ENCODE measurements around the gene PIEZO1.

The PIEZO1 gene

DNA sequence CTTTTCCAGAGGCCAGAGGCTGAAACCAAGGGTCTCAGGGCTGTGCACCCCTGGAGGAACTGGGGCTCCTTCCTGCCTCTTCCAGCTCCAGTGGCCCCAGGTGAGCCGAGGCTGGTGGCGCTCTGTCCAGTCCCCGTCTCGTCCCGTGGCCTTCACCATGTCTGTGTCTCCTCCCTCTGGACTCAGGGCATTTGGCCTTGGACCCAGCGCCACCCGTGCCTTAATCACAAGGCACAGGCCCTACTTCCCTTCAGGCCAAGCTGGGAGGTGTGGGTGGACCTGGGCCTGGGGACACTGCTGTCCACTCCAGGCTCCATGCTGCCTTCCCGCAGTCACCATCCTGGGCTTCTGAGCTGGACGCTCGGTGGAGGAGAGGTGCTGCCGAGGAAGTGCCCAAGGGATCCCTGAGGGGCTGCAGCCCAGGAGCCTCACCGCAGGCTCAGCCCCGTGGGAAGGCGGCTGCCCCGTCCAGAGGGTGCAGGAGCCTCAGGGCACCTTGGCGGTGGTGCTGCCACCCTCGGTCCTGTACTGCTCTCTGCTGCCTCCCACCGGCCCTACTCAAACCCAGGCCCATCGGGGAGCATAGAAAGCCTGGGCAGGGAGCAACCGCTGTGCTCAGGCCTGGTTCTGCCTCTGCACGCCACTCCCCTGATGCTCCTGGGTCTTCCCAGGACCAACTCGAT lies 36.3 kb upstream of the PIEZO1 start:
- H3K4me3 ChIP-seq (ENCODE audit: low read depth, low read length), result no peak overlapping the region
- no peak for DNase-seq (ENCODE audit: low read depth)
- TF ChIP-seq, protein P1, sequence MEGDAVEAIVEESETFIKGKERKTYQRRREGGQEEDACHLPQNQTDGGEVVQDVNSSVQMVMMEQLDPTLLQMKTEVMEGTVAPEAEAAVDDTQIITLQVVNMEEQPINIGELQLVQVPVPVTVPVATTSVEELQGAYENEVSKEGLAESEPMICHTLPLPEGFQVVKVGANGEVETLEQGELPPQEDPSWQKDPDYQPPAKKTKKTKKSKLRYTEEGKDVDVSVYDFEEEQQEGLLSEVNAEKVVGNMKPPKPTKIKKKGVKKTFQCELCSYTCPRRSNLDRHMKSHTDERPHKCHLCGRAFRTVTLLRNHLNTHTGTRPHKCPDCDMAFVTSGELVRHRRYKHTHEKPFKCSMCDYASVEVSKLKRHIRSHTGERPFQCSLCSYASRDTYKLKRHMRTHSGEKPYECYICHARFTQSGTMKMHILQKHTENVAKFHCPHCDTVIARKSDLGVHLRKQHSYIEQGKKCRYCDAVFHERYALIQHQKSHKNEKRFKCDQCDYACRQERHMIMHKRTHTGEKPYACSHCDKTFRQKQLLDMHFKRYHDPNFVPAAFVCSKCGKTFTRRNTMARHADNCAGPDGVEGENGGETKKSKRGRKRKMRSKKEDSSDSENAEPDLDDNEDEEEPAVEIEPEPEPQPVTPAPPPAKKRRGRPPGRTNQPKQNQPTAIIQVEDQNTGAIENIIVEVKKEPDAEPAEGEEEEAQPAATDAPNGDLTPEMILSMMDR (IDR thresholded peaks at IDR 0.05; ENCODE audit: low read depth, low read length, missing control alignments), result no peak

DNA sequence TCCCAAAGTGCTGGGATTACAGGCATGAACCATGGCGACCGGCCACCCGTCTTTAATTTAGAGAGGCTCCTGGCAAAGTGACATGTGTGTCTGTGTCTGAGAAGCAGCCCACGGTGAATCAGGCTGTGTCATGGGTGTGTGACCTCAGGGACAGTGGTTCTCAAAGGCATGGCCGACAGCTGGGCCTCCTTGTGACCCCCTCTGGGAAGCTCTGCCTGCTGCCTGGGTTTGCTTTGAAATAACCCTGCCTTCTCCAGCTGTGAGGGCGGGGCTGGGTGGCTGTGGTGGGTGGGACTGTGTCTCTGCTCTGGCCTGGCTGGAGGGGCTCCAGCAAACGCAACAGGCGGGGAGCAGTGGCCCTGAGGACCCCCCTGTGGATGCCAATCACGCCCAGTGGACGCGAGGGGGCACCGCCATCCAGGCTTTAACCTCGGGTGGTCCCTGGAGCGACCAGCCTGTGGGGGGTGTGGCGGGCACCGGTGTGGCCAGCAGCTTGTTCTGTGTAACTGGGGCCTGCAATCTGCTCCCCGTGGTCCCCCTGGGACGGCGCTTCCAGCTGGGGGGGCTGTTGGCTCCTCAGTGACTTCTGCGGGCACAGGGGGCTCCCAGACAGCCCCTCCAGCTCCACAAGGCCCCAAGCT lies 35.5 kb upstream of the PIEZO1 start:
- TF ChIP-seq, protein P1 (IDR thresholded peaks at IDR 0.05; ENCODE audit: low read depth, low read length, missing control alignments), result no peak
- no peak for DNase-seq (ENCODE audit: low read depth)
- H3K4me3 ChIP-seq (ENCODE audit: low read depth, low read length), result no peak overlapping the region

DNA sequence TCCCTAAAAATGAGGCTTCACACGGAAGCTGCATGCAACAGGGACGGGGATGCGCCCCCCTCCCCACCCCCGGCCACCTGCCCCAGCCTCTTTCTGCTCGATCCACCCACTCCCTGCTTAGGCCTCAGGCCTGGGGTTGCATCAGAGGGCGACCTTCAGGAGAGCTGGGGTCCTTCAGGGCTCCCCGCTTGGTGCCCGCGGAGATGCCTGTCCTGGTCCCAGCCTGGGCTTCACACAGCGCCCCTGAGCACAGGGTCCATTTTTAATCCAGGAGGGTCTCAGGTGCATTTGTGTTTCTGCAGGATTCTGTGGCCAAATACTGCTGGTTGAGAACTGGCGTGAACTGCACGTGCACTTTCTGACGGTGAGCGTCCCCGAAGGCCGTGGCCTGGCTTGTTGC lies 34.1 kb upstream of the PIEZO1 start:
- no peak overlapping the region for H3K4me3 ChIP-seq (ENCODE audit: low read depth, low read length)
- TF ChIP-seq, protein P1 (IDR thresholded peaks at IDR 0.05; ENCODE audit: low read depth, low read length, missing control alignments), result no peak

DNA sequence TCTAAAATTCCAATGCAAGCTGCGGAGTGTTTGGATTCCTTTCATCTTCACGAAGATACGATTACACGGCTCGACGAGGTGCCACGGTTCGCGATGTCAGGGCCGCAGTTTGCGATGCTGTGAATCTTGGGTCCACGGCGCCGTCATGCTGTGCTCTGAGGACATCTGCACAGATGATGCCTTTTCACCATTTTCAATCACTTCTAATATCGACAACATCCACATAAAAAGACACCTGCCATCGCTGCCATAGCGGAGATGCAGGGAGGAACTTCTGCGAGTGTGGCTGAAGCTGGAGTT lies 33.5 kb upstream of the PIEZO1 start:
- TF ChIP-seq, protein P1 (IDR thresholded peaks at IDR 0.05; ENCODE audit: low read depth, low read length, missing control alignments), result no peak
- no peak overlapping the region for H3K4me3 ChIP-seq (ENCODE audit: low read depth, low read length)
- DNase-seq (ENCODE audit: low read depth), result no peak

More for the DNA sequence above, 34.1 kb upstream of the PIEZO1 start:
- DNase-seq (ENCODE audit: low read depth), result no peak

DNA sequence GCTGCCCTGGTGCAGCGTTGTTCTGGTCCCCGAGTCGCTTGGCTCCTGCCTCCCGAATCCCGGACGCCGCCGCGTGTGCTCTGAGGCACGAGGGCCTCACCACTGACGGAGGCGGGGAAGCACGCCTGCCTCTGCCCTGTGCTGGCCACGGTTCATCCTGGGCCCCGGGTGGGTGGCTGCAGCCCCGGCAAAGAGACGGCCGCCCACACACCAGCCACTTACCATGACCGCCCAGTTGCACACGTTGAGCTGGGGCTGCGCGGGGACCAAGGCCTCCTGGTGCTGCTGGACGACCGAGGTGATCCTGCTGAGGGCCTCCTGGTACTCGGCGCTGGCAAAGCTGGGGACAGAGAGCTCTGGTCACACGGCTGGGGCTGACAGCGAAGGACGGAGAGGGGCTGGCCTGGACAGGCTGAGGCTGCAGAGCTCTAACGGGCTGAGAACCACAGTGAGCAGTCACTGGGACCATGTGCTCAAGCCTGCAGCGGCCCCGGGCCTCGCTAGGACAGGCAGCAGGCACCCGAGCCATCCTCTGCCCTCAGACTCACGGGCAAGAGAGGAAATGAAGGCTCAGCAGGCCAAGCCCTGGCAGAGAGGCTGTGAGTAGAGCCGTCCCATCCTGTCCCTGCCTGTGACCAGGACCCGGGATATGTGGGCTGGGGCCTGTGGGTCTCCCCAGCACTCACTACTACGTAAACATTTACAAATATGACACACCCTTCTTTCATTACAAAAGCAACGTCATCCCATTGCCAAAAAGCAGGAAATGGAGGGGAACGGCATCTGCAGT lies 33.0 kb upstream of the PIEZO1 start:
- TF ChIP-seq, protein P1 (IDR thresholded peaks at IDR 0.05; ENCODE audit: low read depth, low read length, missing control alignments), result no peak
- no peak for DNase-seq (ENCODE audit: low read depth)
- H3K4me3 ChIP-seq (ENCODE audit: low read depth, low read length), result no peak overlapping the region

DNA sequence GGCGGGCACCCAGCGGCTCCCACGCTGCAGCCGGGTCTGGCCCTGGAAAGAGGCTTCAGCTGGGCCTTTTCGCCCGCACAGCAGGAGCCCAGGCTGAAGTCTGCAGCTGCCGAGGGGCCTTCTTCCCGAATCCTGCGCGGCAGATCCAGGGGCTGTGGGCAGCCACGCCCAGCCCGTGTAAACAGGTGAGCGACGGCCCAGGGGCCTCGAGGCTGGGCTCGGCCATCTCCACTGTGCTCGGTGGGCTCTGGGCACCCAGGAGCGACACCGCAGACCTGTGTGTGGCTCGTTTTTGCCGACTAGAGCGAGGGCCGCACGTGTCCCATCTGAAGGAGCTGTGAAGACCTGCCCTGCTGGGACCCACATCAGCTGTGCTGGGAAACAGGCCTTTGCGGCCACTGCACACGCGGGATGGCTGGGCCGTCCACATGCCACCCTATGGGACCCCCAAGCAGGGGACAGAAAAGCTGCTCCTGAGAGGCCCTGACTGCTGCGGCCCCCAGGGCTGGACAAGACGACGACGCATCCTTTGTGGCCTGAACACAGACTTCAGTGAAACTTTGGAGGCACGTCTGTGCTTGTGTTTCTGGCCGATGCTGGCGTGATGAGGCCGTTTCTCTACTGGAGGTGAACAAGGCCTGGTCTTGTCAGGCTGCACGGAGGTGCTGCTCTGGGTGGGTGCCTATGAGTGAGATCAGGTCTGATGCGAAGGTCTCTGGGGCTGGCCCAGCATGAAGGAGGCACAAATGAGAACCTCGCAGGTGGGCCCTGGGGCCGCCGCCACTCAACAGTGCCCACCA lies 31.9 kb upstream of the PIEZO1 start:
- no peak overlapping the region for H3K4me3 ChIP-seq (ENCODE audit: low read depth, low read length)
- no peak for DNase-seq (ENCODE audit: low read depth)
- TF ChIP-seq, protein P1 (IDR thresholded peaks at IDR 0.05; ENCODE audit: low read depth, low read length, missing control alignments), result no peak
